Measurements from ENCODE around the gene RBCK1.
"Not testable (repeated sequence)": the region's sequence is repeated elsewhere in the genome, so short reads cannot be mapped to it uniquely, and the experiment has no call there.

Gene RBCK1

DNA sequence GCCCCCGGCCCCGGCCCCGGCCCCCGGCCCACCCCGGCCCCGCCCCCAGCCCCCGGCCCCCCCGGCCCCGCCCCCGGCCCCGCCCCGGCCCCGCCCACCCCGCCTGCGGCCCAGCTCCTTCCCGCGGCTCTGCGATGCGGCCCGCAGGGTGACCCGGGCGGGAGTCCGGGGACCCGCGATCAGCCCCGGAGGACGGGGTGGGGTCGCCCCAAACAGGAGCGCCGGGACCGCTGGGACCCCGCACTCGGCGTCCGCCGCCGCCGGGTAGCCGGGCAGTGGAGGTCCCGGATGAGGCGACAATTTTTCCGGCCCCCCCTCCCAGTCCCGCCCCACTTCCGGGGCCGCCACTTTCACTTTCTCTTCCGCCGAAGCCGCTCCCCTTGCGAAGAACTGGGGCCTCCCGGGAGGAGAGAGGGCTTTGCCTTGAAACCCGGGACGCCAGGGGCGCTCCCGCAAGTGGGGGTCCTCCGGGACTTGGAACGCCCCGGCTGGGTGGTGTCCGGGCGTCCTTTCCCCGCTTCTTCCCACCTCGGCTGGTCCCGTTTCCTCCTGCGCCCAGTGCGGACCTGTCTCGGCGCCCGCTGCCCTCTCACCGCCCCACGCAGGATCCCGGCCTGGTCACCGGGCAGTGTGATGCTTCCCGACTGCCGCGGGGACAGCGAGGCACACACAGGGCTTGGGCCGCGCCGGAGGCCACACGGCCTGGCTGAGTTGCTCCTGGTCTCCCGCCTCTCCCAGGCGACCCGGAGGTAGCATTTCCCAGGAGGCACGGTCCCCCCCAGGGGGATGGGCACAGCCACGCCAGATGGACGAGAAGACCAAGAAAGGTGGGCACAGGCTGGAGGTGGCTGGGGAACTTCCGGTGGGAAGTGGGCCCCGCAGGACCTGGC, at the start of gene RBCK1:
TSS of gene RBCK1 (plus strand) at position 347 of the 890 bp plus-strand sequence. CDS start at position 806, 459 bp downstream.
- FAIRE-seq = no peak

DNA sequence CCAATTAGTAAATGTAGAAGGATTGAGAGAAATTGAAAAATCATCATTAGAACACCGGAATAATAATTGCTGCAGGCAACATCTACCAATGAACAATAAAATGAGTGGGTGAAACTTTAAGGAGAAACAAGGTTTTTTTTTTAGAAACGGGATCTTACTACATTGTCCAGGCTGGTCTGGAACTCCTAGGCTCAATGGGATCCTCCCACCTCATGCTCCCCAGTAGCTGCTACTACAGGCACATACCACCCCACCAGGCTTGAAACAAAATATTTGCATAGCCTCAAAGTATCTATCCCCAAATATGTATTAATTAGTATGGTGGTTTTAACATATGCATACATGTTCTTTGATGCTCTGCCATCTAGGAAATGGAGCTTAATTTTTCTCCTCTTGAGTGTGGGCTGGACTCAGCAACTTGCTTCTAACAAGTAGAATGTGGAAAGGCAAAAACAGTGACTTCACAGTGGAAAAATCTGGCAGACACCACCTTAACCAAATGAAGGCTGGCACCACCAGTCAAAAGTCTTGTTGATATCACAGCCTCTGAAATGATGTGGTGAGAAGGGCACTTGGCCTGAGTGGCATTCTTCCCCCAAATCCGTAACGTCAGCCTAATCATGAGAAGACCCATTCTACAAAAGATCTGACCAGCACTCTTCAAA, 49.1 kb upstream of the RBCK1 start:
- FAIRE-seq = no peak

DNA sequence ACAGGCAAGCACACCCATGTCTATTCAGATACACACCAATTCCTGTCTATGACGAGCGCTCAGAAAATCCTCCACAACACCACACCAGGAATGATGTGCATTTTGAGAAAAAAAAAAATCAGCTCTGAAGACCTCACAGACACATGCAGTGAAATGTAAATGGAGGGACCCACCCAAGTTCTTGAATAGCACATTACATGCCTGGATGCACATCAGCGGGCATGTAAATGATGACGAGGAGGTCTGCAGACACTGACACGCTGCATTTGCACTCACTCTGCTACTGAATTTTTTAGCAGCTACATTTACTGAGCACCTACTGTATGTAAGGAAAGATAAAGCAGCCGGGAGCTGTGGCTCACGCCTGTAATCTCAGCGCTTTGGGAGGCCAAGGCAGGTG, 46.5 kb upstream of the RBCK1 start:
- FAIRE-seq = no peak

GRCh38 chr20:362271-363254, 45.5 kb upstream of the RBCK1 start:
- FAIRE-seq = no peak

DNA sequence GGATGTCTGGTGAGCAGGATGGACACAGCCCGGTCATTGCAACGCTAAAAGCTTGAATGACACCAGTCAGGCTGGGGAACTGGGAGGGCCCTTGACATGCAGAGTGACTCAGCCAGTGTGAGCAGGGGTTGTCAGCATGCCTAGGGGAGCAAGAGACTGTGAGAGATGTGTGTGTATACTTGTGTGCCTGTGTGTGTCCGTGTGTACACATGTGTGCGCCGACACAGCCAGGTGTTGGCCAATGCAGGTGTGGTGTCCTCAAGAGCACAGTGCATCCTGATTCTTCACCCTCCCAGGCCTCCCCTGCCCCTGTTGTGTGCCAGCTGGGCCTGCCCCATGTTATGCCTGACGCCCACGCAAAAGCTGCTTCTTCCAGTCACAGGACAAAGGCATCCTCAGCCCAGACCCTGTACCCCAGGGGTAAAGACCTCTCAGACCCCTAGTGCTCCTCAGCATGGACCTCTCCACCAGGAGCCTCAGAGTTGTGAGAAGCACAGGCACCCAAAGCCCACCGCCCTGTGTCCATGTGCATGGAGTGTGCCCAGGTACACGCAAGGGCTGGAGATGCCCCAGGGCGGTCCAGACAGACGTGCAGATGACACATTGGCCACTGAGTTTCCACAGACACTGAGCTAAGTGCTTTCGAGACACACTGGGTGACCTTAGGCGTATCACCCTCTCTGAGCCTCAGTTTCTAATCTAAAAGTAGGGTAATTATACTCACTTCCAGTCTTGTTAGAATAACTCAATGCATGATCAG, 44.6 kb upstream of the RBCK1 start:
- no peak for FAIRE-seq

DNA sequence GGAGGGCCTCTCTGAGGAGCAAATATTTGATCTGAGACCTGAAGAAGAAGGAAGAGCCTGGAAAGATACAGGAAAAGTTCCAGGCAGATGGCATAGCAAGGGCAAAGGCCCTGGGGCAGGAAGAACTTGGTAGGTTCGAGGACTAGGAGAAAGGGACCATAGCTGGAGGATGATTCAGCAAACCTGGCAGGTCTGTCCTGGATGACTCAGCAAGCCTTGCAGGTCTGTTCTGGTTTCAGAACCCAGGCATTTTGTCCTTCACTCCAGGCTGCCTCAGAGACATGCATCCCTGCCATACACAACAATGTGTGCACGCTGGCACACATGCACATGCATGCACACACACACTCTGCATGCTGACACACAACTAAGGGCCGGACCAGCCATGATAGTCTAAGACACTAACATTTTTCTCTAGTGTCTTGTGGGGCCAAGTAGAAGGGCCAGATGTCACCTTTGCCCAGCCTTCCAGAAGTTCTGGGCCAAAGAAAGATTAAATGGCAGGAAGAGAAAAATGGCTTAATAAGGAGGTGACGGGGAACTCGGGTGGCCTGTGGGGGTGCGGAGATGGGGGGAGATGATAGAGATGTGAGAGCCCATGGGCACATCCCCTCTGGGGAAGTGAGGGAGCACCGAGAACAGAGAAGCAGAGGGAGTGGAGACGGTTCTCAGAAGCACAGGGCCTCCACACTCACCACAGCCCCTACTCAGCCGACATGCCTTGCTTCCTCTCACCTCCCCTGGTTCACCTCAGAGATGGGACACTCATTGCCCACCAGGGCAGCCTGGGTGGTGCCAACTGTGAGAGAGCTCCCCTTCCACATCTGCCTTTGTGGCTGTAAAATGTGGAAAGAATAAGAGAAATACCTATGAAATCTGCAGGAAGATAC, 42.9 kb upstream of the RBCK1 start:
- FAIRE-seq = no peak

DNA sequence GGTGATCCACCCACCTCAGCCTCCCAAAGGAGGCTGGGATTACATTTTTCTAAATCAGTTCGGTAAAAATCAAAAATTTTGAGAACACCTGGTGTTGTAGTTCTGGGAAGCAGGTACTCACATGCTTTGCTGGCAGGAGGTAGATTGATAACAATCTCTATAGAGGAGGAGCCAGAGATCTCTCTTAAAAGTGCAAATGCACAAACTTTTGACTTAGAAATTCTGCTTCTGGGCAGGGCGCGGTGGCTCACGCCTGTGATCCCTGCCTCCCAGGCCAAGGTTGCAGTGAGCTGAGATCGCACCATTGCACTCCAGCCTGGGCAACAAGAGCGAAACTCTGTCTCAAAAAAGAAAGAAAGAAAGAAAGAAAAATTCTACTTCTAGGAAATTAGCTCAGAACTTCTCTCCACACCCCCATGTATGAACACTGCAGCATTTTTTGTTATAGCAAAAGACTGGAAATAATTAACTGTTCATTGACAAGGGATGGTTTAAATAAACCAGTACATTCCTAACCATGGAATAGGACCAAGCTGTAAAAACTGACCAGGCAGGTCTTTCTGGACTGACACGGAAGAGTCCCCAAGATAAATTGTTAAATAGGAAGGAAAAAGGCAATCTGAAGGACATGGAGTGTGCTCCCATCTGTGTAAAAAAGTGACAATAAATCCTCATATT, 41.9 kb upstream of the RBCK1 start:
- FAIRE-seq = no peak

GRCh38 chr20:366719-367485, 41.2 kb upstream of the RBCK1 start:
- FAIRE-seq = no peak

- no peak for FAIRE-seq
Measured at GRCh38 chr20:367486-367887, 40.6 kb upstream of the RBCK1 start.

- no peak for FAIRE-seq
Measured at GRCh38 chr20:368915-369314, 39.2 kb upstream of the RBCK1 start.

DNA sequence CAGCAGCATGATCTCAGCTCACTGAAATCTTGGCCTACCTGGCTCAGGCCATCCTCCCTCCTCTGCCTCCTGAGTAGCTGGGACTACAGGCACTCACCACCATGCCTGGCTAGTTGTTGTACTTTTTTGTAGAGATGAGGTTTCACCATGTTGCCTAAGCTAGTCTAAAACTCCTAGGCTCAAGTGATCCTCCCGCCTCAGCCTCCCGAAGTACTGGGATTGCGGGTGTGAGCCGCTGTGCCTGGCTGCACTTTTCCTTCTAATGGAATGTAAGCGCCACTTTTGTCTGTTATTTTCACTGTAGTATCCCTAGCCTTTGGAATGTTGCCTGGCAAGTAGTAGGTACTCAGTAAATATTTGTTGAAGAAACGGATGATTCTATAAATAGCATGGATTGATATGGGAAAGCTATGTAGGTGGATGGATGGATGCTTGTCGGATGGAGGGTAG, 37.9 kb upstream of the RBCK1 start:
- FAIRE-seq = no peak

GRCh38 chr20:370977-371754, 36.9 kb upstream of the RBCK1 start:
- FAIRE-seq = no peak

DNA sequence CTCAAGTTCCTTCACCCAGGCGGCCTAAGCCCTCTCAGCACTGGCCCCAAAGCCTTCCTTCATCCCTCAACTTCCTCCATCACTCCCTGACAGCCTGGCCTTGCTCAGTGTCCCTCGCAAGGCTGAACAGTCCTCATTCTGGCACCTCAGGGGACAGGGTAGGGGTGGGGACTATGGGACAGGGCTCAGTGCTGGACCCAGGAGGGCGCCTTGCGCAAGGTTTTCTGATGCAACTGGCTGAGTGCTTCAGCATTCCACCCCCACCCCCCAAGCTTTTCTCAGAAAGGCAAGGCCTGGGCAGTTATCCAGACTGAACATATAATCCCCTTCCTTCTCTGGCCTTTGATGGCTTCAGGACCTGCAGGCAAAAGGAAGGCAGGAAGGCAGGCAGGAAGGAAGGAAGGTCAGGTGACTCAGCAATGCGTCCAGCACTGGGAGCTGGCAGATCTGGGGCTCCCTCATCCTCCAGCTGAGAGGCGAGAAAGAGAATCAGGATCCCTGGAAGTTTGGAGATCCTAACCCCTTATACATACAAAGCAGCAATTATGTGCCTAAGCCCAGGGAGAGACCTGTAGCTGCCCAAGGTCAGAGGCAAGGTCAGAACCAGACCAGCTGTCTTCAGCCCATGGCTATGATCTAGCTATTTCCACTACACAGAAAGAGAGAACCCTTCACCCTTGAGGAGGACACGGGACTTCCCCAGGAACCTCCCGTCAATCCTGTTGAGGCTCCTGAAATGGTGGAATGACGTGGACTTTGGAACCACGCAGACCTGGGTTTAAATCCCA, 36.1 kb upstream of the RBCK1 start:
- no peak for FAIRE-seq

DNA sequence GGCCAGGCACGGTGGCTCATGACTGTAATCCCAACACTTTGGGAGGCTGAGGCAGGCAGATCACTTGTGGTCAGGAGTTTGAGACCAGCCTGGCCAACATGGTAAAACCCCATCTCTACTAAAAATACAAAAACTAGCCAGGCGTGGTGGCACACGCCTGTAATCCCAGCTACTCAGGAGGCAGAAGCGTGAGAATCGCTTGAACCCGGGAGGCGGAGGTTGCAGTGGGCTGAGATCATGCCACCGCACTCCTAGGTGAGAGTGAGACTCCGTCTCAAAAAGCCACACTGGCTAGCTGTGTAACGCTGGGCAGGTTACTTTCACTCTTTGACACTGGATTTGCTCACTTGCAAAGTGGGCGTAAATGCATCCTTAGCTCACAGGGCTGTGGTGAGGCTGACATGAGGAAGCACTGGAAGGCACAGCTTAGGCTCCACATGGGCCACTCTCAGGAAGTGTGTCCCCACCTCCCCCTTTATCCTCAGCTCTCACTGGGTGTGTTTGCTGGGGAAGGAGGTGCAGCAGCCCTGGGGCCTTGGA, 35.5 kb upstream of the RBCK1 start:
- FAIRE-seq = not testable (repeated sequence)

GRCh38 chr20:373171-373890, 34.8 kb upstream of the RBCK1 start:
- no peak for FAIRE-seq

DNA sequence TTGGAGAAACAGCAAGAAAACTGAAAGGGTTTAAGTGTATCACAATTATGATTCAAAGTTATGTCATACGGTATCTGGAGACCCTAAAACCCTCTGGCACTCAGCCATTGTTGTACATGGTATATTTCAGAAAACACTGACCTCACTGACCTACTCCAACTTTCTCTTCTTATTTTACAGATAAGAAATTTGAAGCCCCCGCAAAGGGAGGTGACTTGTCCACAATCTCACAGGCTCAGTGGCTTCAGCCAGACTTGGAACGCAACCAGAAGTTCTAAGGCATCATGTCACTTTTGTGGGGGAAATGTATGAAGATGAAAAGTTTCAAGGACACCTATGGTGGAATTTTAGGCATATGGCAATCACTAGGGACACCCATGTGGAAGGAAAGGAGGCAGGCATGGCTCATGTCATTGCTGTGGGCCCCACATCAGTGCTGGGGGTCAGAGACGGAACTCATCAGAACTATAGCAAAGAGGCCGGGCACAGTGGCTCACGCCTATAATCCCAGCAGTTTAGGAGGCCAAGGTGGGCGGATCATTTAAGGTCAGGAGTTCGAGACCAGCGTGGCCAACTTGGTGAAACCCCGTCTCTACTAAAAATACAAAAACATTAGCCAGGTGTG, 32.7 kb upstream of the RBCK1 start:
- no peak for FAIRE-seq

GRCh38 chr20:376089-376488, 32.0 kb upstream of the RBCK1 start:
- FAIRE-seq = no peak

Measured in G401.6 (cell line).